Measurements from ENCODE around the gene CCDC197. TPM values are rescaled to one million over a fixed set of nuclear protein-coding genes. Genes with fewer than 3 reads are reported as not detected.

Gene CCDC197
- total and polyA plus RNA-seq, 8 donors, result not detected

DNA sequence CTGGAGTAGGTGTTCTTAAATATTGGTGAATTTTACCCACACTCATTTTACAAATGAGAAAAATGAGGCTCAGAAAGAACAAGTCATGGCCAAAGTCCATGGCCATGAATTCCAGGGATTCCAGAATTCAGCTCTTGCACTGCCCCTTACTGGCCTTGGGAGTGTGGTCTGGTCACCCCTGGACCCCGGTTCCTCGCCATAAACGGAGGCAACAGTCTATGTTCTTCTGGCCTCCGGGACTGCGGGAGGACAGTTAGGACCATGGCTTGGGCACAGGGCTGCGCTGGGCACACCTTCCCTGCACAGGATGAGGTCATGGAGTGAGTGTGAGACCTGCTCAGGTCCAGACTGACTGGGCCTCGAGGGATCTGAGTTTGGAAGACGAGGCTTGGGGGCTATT, 6.9 kb downstream of the CCDC197 start:
- no peak overlapping the region for H3K4me3 ChIP-seq
- FAIRE-seq (no peak), DNase-seq (no peak), ATAC-seq (no peak)
- no peaks in the 10 kb centered on the region for H3K4me1 ChIP-seq
- no peak overlapping the region for H3K27ac ChIP-seq
- WGBS, 2 donors, result 48 to 64% methylated on average over 8 of the region's 8 CpGs
- no peaks in the 10 kb centered on the region for H3K9me3 ChIP-seq
- H3K36me3 ChIP-seq, result no peaks in the 10 kb centered on the region
- TF ChIP-seq, protein P1, sequence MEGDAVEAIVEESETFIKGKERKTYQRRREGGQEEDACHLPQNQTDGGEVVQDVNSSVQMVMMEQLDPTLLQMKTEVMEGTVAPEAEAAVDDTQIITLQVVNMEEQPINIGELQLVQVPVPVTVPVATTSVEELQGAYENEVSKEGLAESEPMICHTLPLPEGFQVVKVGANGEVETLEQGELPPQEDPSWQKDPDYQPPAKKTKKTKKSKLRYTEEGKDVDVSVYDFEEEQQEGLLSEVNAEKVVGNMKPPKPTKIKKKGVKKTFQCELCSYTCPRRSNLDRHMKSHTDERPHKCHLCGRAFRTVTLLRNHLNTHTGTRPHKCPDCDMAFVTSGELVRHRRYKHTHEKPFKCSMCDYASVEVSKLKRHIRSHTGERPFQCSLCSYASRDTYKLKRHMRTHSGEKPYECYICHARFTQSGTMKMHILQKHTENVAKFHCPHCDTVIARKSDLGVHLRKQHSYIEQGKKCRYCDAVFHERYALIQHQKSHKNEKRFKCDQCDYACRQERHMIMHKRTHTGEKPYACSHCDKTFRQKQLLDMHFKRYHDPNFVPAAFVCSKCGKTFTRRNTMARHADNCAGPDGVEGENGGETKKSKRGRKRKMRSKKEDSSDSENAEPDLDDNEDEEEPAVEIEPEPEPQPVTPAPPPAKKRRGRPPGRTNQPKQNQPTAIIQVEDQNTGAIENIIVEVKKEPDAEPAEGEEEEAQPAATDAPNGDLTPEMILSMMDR (IDR thresholded peaks at IDR 0.05), result no peak
- H3K27me3 ChIP-seq, result no peaks in the 10 kb centered on the region
- intact Hi-C loops (cut with DNase I), result loop anchor here in 1 of 3 donors (5.0 kb wide), 1 partner anchor 67 kb away; no protein-coding TSS in a partner anchor

DNA sequence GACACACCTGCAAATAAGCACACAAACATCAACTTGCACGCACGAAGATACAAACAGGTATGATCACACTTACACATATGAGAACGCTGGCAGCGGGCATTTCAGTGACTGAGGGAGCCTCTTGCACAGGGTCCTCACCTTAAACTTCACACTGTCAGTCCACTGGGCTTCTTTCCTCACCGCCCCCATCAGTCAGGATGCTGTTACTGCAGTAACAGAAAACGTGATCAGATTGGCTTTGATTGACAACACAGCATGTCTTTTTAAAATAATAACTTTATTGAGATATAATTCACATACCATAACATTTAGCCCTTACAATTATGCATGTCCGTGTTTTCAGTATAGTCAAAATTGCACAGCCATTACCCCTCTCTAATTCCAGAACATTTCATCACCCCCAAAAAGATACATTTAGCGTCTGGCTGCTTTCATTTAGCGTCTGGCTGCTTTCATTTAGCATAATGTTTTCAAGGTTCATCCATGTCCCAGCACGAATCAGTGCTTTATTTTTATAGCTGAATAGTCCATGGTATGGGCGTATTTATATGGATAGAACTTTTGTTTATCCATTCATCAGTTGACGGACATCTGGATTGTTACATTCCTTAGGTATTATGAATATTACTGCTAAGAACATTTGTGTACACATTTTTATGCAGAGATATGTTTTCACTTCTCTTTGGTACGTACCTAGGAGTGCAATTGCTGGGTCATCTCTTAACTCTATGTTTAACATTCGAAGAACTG, 8.4 kb downstream of the CCDC197 start:
- TF ChIP-seq, protein P1 (IDR thresholded peaks at IDR 0.05), result no peak
- Histone ChIP-seq H3K4me3 (no peak overlapping the region), H3K4me1 (no peaks in the 10 kb centered on the region), H3K27ac (no peak overlapping the region), H3K27me3 (no peaks in the 10 kb centered on the region), H3K36me3 (no peaks in the 10 kb centered on the region), H3K9me3 (no peaks in the 10 kb centered on the region)
- intact Hi-C loops (cut with DNase I), result no loop called here
- ATAC-seq (no peak), FAIRE-seq (no peak), DNase-seq (no peak)
- 41 to 55% methylated on average over 14 of the region's 14 CpGs for WGBS, 2 donors

DNA sequence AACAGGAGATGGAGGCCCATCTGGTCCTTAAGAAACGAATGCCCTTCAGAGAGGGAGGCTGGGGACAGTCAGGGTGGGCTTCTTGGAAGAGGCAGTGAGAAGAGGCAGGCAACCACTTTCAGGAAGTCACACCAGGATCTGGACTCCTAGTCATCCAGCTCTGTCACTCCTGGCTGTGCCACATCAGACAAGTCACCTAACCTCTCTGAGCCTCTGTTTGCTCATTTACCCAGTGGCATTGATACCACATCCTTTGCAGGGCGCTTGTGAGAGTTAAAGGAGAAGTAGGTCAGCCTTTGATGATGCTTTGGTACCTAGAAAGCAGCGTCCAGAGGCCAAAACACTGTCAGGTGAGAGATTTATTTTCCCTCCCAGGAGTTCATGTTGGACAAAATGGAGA, 11.1 kb downstream of the CCDC197 start:
- Histone ChIP-seq H3K36me3 (no peaks in the 10 kb centered on the region), H3K27me3 (no peaks in the 10 kb centered on the region), H3K9me3 (no peaks in the 10 kb centered on the region), H3K4me3 (no peak overlapping the region), H3K4me1 (no peaks in the 10 kb centered on the region), H3K27ac (no peak overlapping the region)
- intact Hi-C loops (cut with DNase I), result no loop called here
- no peak for FAIRE-seq
- WGBS, 2 donors, result 64 to 74% methylated on average over 3 of the region's 3 CpGs
- no peak for DNase-seq
- ATAC-seq, result no peak
- TF ChIP-seq, protein P1 (IDR thresholded peaks at IDR 0.05), result no peak

DNA sequence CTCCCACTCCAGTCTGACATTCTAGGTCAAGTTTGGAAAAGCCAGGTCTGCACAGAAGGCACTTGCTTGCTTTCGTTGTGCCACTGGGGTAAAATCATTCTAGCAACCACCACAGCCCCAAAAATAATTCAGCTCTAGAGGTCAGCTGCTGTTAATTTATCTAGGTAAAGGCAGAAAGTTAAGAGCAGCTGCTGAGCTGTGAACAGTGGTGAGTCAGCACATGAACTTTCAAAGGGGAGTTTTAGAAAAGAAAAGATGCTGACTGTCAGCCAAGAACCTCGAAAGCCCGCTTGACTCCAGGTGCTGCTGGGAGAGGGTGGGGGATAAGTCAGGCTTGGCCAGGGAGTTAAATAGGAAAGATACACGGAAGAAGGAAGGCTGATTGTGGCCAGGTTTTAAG, 12.7 kb downstream of the CCDC197 start:
- no peaks in the 10 kb centered on the region for H3K27me3 ChIP-seq
- no peaks in the 10 kb centered on the region for H3K9me3 ChIP-seq
- intact Hi-C loops (cut with DNase I), result no loop called here
- FAIRE-seq (no peak), ATAC-seq (peak in 1 of 4 donors; percentile 56), DNase-seq (no peak)
- no peaks in the 10 kb centered on the region for H3K4me1 ChIP-seq
- WGBS, 2 donors, result 23 to 54% methylated on average over 4 of the region's 4 CpGs
- H3K36me3 ChIP-seq, result no peaks in the 10 kb centered on the region
- no peak overlapping the region for H3K4me3 ChIP-seq
- no peak overlapping the region for H3K27ac ChIP-seq
- TF ChIP-seq, protein P1 (IDR thresholded peaks at IDR 0.05), result no peak

DNA sequence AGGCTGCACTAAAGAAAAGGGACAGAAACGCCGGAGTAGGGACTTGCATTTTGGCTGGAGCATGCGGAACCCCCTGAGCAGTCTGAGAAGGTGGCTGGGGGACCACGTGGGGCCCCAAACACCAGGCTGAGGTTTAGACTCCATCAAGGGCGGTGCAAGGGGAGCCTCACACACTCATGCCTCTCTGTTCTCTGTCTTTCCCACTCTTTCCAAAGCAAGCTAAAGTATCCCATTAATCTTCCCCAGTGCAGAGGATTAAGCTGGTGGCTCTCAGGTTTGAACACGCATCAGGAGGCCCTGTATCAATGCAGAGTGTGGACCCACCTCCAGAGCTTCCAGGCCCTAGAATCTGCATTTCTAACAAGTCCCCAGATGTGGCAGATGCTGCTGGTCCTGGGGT, 13.5 kb downstream of the CCDC197 start:
- ATAC-seq (no peak), DNase-seq (no peak), FAIRE-seq (no peak)
- H3K27ac ChIP-seq, result no peak overlapping the region
- no peaks in the 10 kb centered on the region for H3K9me3 ChIP-seq
- no peaks in the 10 kb centered on the region for H3K27me3 ChIP-seq
- no peaks in the 10 kb centered on the region for H3K36me3 ChIP-seq
- no peaks in the 10 kb centered on the region for H3K4me1 ChIP-seq
- H3K4me3 ChIP-seq, result no peak overlapping the region
- 71 to 94% methylated on average over 6 of the region's 6 CpGs for WGBS, 2 donors
- intact Hi-C loops (cut with DNase I), result no loop called here
- TF ChIP-seq, protein P1 (IDR thresholded peaks at IDR 0.05), result no peak
